ENCODE data around the gene PAM.

Gene PAM

DNA sequence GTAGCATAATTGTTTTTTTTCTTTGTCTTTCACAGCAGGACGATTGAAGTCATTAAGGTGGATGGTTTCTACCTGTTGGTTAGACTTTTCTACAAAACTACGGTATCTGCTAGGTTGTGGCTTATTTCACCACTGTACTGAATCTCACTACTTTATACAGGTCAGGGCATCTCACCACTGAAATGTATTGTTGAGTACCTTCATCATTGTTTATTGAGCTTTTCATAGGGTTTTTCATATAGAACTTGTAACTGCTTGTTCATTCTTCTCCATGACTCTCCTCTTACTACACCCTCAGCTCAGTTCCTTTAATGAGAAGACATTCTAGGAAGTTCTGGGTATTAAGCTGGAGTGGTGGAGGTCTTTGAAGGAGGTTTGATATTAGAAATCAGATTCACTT, 75.1 kb downstream of the PAM start:
- no peaks in the 10 kb centered on the region for H3K9me3 ChIP-seq
- H3K36me3 ChIP-seq: no peaks in the 10 kb centered on the region
- H3K4me1 ChIP-seq: peaks cover 3% of the 10 kb centered on the region
- TF ChIP-seq, protein P1, sequence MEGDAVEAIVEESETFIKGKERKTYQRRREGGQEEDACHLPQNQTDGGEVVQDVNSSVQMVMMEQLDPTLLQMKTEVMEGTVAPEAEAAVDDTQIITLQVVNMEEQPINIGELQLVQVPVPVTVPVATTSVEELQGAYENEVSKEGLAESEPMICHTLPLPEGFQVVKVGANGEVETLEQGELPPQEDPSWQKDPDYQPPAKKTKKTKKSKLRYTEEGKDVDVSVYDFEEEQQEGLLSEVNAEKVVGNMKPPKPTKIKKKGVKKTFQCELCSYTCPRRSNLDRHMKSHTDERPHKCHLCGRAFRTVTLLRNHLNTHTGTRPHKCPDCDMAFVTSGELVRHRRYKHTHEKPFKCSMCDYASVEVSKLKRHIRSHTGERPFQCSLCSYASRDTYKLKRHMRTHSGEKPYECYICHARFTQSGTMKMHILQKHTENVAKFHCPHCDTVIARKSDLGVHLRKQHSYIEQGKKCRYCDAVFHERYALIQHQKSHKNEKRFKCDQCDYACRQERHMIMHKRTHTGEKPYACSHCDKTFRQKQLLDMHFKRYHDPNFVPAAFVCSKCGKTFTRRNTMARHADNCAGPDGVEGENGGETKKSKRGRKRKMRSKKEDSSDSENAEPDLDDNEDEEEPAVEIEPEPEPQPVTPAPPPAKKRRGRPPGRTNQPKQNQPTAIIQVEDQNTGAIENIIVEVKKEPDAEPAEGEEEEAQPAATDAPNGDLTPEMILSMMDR (IDR thresholded peaks at IDR 0.05; ENCODE audit: low read depth, low read length): no peak
- no peaks in the 10 kb centered on the region for H3K27me3 ChIP-seq
- no peak for DNase-seq
- no peak overlapping the region for H3K4me3 ChIP-seq (ENCODE audit: low read depth, low read length)

DNA sequence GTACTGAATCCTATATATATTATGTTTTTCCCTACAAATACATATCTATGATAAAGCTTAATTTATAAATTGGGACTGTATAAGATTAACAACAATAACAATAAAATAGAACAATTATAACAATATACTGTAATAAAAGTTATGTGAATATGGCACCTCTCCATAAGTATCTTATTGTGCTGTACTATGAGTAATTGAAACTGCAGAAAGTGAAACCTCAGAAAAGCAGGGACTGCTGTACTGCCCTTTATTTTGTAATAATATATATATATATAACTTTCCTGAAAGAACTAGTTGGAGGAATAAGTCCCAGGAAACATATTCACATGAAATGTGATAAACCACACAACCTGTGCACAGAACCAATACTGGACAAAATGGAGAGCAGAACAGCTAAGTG, 77.3 kb downstream of the PAM start:
- Histone ChIP-seq H3K9me3 (no peaks in the 10 kb centered on the region), H3K4me1 (peaks cover 3% of the 10 kb centered on the region), H3K36me3 (no peaks in the 10 kb centered on the region), H3K27me3 (no peaks in the 10 kb centered on the region), H3K4me3 (ENCODE audit: low read depth, low read length) (no peak overlapping the region)
- DNase-seq: no peak
- TF ChIP-seq, protein P1 (IDR thresholded peaks at IDR 0.05; ENCODE audit: low read depth, low read length): no peak

DNA sequence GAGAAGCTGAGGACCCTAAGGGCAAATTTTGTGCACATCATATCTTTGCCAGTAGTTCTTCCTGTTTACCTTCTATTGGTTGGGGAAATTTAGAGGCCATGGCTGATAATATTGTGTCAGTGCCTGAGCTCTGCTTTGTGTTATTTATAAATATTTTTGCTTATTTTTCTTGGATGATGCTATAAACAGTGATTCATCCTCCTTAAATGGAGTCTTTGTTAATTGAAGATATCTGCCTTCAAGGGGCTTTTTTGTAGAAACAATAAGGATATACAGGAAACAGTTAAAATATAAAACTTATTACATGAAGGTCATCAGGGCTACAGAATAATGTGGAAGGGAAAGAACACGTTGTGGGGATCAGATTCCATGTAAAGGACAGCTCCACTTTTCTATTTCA, 78.0 kb downstream of the PAM start:
- peaks cover 3% of the 10 kb centered on the region for H3K4me1 ChIP-seq
- no peaks in the 10 kb centered on the region for H3K27me3 ChIP-seq
- no peaks in the 10 kb centered on the region for H3K36me3 ChIP-seq
- no peak for DNase-seq
- TF ChIP-seq, protein P1 (IDR thresholded peaks at IDR 0.05; ENCODE audit: low read depth, low read length): no peak
- no peaks in the 10 kb centered on the region for H3K9me3 ChIP-seq
- no peak overlapping the region for H3K4me3 ChIP-seq (ENCODE audit: low read depth, low read length)

DNA sequence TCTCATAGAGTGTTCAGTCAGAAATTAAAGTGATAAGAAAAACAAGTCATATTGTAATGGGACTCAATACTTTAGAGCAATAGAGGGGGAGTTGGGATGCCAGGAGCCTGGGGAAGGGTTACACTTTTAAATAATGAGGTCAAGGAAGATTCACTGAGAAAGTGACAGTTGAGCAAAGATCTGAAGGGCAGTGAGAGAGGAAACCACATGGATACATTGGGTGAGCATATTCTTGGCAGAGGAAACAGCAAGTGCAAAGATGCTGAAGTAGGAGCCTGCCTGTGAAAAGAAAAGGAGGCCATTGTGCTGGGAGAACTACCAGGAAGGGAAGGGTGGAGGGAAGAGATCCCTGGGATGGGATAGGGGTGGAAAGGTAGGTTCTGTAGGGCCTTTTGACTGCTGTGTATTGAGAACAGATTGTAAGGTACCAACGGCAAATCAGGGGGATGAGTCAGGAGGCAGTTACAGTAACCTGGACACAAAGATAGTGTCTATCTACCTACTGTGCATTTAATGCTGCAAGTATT, 79.4 kb downstream of the PAM start:
- no peaks in the 10 kb centered on the region for H3K27me3 ChIP-seq
- DNase-seq: no peak
- H3K36me3 ChIP-seq: no peaks in the 10 kb centered on the region
- TF ChIP-seq, protein P1 (IDR thresholded peaks at IDR 0.05; ENCODE audit: low read depth, low read length): no peak
- peaks cover 3% of the 10 kb centered on the region for H3K4me1 ChIP-seq
- no peak overlapping the region for H3K4me3 ChIP-seq (ENCODE audit: low read depth, low read length)
- H3K9me3 ChIP-seq: no peaks in the 10 kb centered on the region

DNA sequence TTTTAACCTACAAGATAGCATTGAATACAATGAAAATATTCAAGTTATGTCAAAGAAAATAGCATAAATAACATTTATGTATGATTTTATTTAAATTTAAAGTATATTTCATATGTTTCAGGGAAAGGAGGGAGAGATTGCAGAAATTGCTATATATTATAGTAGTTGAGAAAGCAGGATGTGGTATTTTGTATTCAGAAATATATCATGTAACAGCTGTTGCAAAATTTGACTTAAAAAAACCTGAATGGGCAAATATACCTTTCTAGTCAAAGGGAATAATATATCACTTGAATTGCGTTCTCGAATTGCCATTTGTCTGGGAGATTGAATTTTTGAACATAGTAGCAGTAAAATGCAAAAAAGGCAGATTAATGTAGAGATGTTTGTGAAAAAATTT, 80.6 kb downstream of the PAM start:
- no peak for DNase-seq
- H3K27me3 ChIP-seq: no peaks in the 10 kb centered on the region
- no peaks in the 10 kb centered on the region for H3K9me3 ChIP-seq
- TF ChIP-seq, protein P1 (IDR thresholded peaks at IDR 0.05; ENCODE audit: low read depth, low read length): no peak
- no peaks in the 10 kb centered on the region for H3K36me3 ChIP-seq
- H3K4me3 ChIP-seq (ENCODE audit: low read depth, low read length): no peak overlapping the region
- peaks cover 3% of the 10 kb centered on the region for H3K4me1 ChIP-seq

DNA sequence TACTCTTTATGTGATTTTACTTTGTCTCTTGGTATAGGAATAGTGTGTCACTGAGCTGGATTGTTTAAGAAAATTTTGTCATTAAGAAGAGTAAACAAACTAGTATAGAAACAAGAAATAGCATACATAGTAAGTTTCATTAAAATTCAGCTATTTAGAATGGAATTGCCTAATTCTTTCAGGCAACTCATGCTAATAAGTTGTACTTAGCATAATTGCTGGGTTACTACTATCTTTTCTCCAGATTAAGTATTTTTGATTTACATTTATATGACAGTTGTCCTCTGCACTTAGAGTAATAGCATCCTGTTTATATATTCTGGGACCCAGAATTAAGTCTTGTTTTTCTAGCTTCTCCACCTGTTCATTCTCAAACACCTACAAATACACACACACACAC, 85.9 kb downstream of the PAM start:
- TF ChIP-seq, protein P1 (IDR thresholded peaks at IDR 0.05; ENCODE audit: low read depth, low read length): no peak
- no peaks in the 10 kb centered on the region for H3K9me3 ChIP-seq
- no peak overlapping the region for H3K4me3 ChIP-seq (ENCODE audit: low read depth, low read length)
- no peaks in the 10 kb centered on the region for H3K27me3 ChIP-seq
- DNase-seq: no peak
- H3K4me1 ChIP-seq: no peaks in the 10 kb centered on the region; the same call in 1 of the 2 replicates
- H3K36me3 ChIP-seq: no peaks in the 10 kb centered on the region

Measured in BE2C (cell line).